Activated T-cell treated with anti-CD3 and anti-CD28 coated beads, Interleukin-2, amount 50 U/mL, for 1 hour (primary cell): Measurements from ENCODE around the gene DLEU7.

Experiments used
- DNase-seq: peaks from one replicate; pipeline ENCODE4 v3.0.0-alpha.2; 2020

DLEU7 gene

GRCh38 chr13:50842251-50842989 lies 1.1 kb downstream of the DLEU7 start:
- no peak for DNase-seq

GRCh38 chr13:50841786-50842185 lies 1.7 kb downstream of the DLEU7 start:
- no peak for DNase-seq

GRCh38 chr13:50840284-50840683 lies 3.2 kb downstream of the DLEU7 start:
- no peak for DNase-seq

- no peak for DNase-seq
Measured at GRCh38 chr13:50839828-50840227, 3.7 kb downstream of the DLEU7 start.

GRCh38 chr13:50838701-50839100 lies 4.8 kb downstream of the DLEU7 start:
- no peak for DNase-seq

- no peak for DNase-seq
Measured at GRCh38 chr13:50838031-50838430, 5.5 kb downstream of the DLEU7 start.

GRCh38 chr13:50831512-50831911 lies 12.0 kb downstream of the DLEU7 start:
- DNase-seq = no peak

GRCh38 chr13:50829896-50830295 lies 13.6 kb downstream of the DLEU7 start:
- DNase-seq = no peak

GRCh38 chr13:50829226-50829625 lies 14.3 kb downstream of the DLEU7 start:
- no peak for DNase-seq

- DNase-seq = no peak
Measured at GRCh38 chr13:50826035-50826434, 17.5 kb downstream of the DLEU7 start.

GRCh38 chr13:50812242-50812641 lies 31.2 kb downstream of the DLEU7 start:
- no peak for DNase-seq

GRCh38 chr13:50810998-50811397 lies 32.5 kb downstream of the DLEU7 start:
- DNase-seq = no peak

- DNase-seq = no peak
Measured at GRCh38 chr13:50810468-50810867, 33.0 kb downstream of the DLEU7 start.

- no peak for DNase-seq
Measured at GRCh38 chr13:50809133-50810090, 34.1 kb downstream of the DLEU7 start.

- no peak for DNase-seq
Measured at GRCh38 chr13:50805805-50806204, 37.7 kb downstream of the DLEU7 start.

- DNase-seq = peak; percentile 35
Measured at GRCh38 chr13:50801087-50801931, 42.2 kb downstream of the DLEU7 start.

- DNase-seq = no peak
Measured at GRCh38 chr13:50800091-50800739, 43.3 kb downstream of the DLEU7 start.

GRCh38 chr13:50798923-50799322 lies 44.6 kb downstream of the DLEU7 start:
- DNase-seq = no peak

- DNase-seq = no peak
Measured at GRCh38 chr13:50797091-50797490, 46.4 kb downstream of the DLEU7 start.

GRCh38 chr13:50796463-50796862 lies 47.0 kb downstream of the DLEU7 start:
- no peak for DNase-seq

GRCh38 chr13:50794226-50794625 lies 49.3 kb downstream of the DLEU7 start:
- DNase-seq = no peak

GRCh38 chr13:50793026-50793425 lies 50.5 kb downstream of the DLEU7 start:
- DNase-seq = no peak
